NOMO-1 treated with dmso at 0.1 percent for 144 hours (cell line): ENCODE data around the gene MATK.

ENCODE experiments used
- DNase-seq: peaks from one replicate; lab custom pipeline; 2025; ENCODE audit not compliant: unreplicated experiment; lab: John Stamatoyannopoulos, UW

Gene MATK, protein sequence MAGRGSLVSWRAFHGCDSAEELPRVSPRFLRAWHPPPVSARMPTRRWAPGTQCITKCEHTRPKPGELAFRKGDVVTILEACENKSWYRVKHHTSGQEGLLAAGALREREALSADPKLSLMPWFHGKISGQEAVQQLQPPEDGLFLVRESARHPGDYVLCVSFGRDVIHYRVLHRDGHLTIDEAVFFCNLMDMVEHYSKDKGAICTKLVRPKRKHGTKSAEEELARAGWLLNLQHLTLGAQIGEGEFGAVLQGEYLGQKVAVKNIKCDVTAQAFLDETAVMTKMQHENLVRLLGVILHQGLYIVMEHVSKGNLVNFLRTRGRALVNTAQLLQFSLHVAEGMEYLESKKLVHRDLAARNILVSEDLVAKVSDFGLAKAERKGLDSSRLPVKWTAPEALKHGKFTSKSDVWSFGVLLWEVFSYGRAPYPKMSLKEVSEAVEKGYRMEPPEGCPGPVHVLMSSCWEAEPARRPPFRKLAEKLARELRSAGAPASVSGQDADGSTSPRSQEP

GRCh38 chr19:3785938-3786824 is at the start of gene MATK:
TSS of gene MATK (minus strand) at chr19:3786381. CDS start at chr19:3785135, 1,246 bp downstream.
- DNase-seq, result peak; percentile 77

DNA sequence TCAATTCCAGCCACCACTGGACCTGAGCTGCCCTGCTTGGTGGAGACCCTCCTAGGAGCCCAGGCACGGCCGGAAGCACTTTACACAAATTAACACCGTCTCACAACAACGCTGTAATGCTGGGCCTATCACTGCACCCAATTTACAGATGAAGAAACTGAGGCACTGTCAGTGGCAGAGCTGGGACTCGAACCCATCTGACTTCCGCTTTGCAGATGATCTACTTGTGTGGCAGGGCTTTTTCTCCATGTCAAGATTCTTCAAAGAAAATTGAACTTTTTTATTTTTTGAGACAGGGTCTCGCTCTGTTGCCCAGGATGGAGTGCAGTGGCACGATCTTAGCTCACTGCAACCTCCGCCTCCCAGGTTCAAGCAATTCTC is 48.9 kb upstream of the MATK start:
- DNase-seq, result no peak

DNA sequence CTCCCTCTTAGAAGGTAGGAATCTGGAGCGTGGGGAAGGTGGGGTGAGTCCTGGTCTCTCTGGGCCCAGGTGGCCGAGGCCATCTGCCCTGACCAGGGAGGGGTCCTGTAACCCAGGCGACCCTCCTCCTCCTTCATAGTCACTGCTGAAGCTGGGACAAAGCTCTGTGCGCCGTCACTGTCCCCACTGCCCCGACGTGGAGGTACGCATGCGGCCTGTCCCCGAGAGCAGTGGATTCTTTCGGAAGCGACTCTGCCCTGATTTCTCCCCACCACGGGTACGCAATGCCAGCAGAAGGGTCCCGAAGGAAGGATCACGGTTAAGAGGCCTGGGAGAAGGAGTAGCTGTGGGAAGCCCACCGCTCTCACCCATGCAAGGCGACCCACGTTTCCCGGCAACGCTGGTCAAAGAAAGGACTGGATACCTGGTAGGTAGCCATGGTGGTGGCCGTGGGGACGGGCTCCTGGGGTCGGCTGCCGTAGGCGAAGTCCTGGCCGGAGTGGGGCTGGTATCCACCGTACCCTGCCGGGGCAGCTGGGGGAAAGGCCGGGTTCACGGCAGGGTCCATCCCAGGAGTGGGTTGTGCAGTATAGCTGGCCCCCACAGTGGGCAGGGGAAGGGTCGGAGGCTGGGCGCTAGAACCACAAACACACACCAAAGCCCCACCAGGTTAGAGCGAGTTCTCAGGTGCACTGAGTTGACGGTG is 48.3 kb upstream of the MATK start:
- no peak for DNase-seq

GRCh38 chr19:3833578-3834348 is 47.6 kb upstream of the MATK start:
- no peak for DNase-seq

DNA sequence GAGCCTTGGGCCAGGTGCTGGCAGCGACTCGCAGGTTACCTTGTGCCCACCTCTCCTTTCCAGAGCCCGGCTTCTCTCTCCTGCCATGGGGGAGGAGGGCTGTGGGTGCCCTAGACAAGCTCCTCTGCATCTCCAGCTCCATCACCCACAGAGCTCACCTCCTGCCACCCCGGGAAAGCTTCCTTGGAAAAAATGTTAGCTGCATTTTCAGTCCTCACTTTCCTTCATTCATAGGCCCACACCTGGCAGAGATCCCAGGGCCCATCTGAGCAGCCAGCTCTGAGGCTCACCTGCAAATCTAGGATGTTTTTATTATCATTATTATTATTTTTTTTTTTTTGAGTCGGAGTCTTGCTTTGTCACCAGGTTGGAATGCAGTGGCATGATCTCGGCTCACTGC is 45.8 kb upstream of the MATK start:
- DNase-seq, result no peak

- no peak for DNase-seq
Measured at GRCh38 chr19:3831601-3832000, 45.4 kb upstream of the MATK start.

DNA sequence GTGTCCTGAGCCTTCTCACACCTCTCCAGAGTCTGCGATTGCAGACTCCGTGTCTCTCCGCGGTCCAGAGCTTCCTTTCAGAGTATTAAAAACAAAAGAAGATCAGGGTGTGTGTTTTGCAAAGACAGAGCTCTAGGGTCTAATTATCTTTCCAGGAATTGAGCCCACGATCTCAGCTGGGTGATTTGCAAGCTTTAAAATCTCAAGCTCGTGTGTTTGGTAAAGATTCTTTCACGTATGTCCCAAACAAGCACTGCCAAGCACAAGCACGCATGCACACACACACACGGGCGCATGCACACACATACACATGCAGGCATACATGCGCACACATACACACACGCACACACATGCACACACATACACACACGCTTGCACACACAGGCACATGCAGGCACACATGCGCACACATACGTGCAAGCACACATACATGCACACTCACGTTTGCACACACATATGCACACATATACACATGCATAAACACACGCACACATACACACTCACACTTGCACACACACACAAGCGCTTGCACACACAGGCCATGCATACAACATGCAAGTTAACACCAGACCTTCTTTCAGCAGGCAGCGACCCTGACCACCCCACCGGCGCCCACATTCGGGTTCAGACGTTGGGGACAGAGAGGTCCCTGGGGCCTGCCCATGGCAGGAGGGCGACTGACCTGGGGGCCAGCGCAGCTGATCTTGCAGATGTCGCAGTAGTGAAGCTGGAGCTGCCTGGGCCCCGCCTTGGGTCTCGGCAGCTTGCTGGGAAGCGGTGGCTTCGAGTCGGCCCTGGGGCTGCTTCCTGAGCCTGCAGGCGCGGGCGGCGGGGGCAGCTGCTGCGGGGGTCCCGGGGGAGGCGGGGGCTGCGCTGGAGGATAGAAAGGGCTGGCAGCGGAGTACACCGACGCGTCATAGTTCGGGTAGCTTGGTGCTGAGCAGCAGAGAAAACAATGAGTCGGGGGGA is 44.7 kb upstream of the MATK start:
- DNase-seq, result no peak

DNA sequence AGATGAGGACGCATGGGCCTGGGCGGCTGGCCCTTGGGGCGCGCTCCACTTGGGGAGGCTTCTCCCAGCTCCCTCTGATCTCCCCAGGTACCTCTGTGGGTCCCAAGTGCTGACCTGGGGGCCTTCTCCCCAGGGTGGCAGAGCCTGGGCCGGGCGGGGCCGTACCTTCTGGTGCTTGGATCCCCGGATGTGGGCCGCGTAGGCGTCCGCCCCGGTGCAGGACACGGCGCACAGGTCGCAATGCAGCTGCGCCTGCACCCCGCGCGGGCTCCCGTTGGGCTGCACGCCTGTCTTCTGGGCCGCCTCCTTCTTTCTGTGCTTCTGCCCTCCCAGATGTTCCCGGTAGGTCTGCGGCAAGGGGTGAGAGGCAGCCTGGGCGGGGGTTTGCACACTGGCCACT is 41.1 kb upstream of the MATK start:
- no peak for DNase-seq

- DNase-seq, result no peak
Measured at GRCh38 chr19:3826163-3826562, 40.0 kb upstream of the MATK start.

GRCh38 chr19:3825286-3825956 is 39.2 kb upstream of the MATK start:
- no peak for DNase-seq

GRCh38 chr19:3823350-3823713 is 37.2 kb upstream of the MATK start:
- no peak for DNase-seq

DNA sequence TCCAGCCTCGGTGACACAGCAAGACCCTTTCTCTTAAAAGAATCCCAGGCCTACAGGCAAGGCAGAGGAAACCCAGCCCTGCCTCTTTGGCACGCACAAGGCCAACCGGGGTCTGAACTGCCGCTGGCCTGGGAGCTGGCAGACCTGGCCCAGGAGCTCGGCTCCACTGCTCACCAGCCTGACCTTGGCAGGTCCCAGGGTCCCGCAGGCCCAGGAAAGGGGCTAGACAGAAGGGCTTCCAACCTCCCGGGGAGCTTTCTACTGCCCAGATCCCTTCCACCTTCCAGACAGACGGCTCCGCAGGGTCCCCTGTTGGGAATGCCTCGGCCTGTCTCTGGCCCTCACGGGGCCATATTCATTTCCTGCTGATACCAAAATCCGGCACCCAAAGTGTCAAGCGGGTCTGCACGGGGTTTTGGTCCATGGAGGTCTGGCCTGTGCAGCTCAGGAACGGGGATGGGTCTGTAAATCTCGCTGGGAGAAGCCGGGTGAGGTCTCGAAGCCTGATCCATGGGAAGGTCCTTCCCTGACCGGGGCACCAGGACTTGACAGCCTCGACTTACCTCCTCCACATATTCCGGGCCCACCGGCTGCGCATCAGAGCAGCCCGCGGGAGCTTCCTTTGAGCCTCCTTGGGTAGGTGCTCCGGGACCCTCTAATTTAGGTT is 36.6 kb upstream of the MATK start:
- no peak for DNase-seq

DNA sequence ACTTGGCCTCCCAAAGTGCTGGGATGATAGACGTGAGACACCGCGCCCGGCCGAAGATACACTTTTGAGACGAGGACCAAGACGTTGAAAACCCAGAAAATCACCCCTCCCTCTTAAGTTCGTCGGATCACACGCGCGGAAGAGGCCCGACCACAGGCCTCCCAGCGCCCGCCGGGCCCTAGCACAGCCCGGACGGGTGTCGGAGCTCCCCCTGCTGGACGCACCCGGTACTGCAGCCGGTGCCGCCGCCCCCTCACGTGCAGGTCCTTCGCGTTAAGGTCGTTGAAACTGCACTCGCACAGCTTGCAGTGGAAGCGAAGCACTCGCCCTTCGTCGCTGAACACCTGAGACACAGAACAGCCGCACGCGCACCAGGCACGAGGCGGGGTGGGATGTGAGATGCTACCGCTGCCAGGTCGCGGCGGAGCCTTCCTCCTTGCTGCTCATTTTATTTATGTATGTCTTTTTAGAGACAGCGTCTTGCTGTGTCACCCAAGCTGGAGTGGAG is 35.7 kb upstream of the MATK start:
- peak; percentile 62 for DNase-seq

- no peak for DNase-seq
Measured at GRCh38 chr19:3821156-3821555, 35.0 kb upstream of the MATK start.

- DNase-seq, result no peak
Measured at GRCh38 chr19:3819989-3820388, 33.8 kb upstream of the MATK start.

DNA sequence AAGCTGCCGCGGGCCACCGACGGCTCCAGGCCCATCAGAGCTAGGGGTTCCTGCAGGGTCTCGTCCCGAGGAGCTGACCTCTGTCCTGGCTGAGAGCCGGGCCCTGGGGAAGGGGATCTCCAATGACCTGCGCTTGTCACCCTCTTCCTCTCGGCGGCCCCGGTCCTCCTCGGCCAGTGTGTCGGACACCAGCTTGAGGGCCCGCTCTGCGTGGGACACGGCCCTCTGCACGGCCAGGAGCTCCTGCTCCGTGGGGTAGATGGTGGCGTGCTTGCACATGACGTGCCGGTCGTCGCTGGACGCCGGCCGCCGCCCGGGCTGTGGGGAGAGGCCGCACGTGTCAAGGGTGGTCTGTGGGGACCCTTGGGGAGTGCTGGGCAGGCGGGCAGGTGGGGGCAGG is 32.7 kb upstream of the MATK start:
- no peak for DNase-seq

DNA sequence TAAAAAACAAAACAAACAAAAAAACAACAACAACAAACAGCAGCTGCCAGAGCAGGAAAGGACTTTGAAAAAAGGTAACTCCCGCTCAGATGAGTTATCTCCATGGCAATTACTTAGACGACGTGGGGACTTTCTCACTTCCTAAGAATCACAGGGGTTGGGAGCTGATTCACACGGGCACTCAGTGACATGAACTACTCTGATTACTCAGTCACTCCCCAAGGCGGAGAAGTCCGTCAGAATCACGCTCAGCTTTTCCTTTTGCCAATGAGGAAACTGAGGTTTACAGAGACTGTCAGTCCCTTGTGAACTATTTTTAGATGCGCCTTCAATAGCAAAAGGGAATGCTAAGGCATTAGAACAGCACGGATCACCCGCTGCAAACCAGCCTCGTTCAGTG is 32.3 kb upstream of the MATK start:
- no peak for DNase-seq

GRCh38 chr19:3817761-3818160 is 31.6 kb upstream of the MATK start:
- DNase-seq, result no peak
